Measurements from ENCODE around the gene THOC6.
A peak's percentile ranks its signal among the peaks of the same experiment; 100 is the strongest.

THOC6 gene

GRCh38 chr16:3023669-3024478, at the start of gene THOC6, which contains the start of gene HCFC1R1:
Gene THOC6, plus strand, starts transcription at chr16:3024035. Its CDS starts 292 bp downstream, at chr16:3024327.
Gene HCFC1R1, minus strand, starts transcription at chr16:3023942. Its CDS starts 1 bp downstream, at chr16:3023941.
- DNase-seq: peak; percentile 97

- DNase-seq: no peak
Observed at GRCh38 chr16:2974319-2975056, 49.3 kb upstream of the THOC6 start.

- no peak for DNase-seq
Observed at GRCh38 chr16:2975161-2975795, 48.6 kb upstream of the THOC6 start.

GRCh38 chr16:2976201-2976600, 47.6 kb upstream of the THOC6 start:
- no peak for DNase-seq

- DNase-seq: no peak
Observed at GRCh38 chr16:2976673-2977072, 47.2 kb upstream of the THOC6 start.

GRCh38 chr16:2977440-2977839, 46.4 kb upstream of the THOC6 start:
- DNase-seq: no peak

- peak; percentile 41 for DNase-seq
Observed at GRCh38 chr16:2979669-2980226, 44.1 kb upstream of the THOC6 start.

GRCh38 chr16:2980227-2981176, 43.3 kb upstream of the THOC6 start, which contains the start of gene PKMYT1:
Gene PKMYT1, minus strand, starts transcription at chr16:2980446. Its CDS starts 789 bp downstream, at chr16:2979657.
- peak; percentile 97 for DNase-seq

- no peak for DNase-seq
Observed at GRCh38 chr16:2981177-2981898, 42.5 kb upstream of the THOC6 start.

GRCh38 chr16:2981899-2982250, 42.0 kb upstream of the THOC6 start:
- no peak for DNase-seq

- DNase-seq: no peak
Observed at GRCh38 chr16:2982402-2982801, 41.4 kb upstream of the THOC6 start.

- peak; percentile 87 for DNase-seq
Observed at GRCh38 chr16:2983706-2984136, 40.1 kb upstream of the THOC6 start.

- no peak for DNase-seq
Observed at GRCh38 chr16:2985462-2985861, 38.4 kb upstream of the THOC6 start.

GRCh38 chr16:2985893-2986355, 37.9 kb upstream of the THOC6 start:
- DNase-seq: no peak

- no peak for DNase-seq
Observed at GRCh38 chr16:2986623-2987188, 37.1 kb upstream of the THOC6 start.

- DNase-seq: no peak
Observed at GRCh38 chr16:2987286-2987685, 36.5 kb upstream of the THOC6 start.

GRCh38 chr16:2987833-2988232, 36.0 kb upstream of the THOC6 start:
- no peak for DNase-seq

- DNase-seq: no peak
Observed at GRCh38 chr16:2988590-2989099, 35.2 kb upstream of the THOC6 start.

GRCh38 chr16:2990891-2991290, 32.9 kb upstream of the THOC6 start:
- no peak for DNase-seq

GRCh38 chr16:2991566-2992261, 32.1 kb upstream of the THOC6 start:
- DNase-seq: no peak
